Uterus (tissue), 4 donors: ENCODE results near the gene KCNA2. TPM values are rescaled to one million over a fixed set of nuclear protein-coding genes. Genes with fewer than 3 reads are reported as not detected.

Experiments used
- DNase-seq, 2 donors: peaks; one replicate each; pipeline ENCODE4 v3.0.0-alpha.2; 2019 to 2020
- H3K27ac ChIP-seq, 2 donors: fragments of 200-600 bp; sonication (generic); 1 replicate in 1 of 2; 2 replicates in 1 of 2; pipeline ENCODE4 v1.5.1; 2016 to 2018
- H3K27me3 ChIP-seq, 2 donors: fragments of 200-600 bp; sonication (generic); one replicate each; pipeline ENCODE4 v1.5.1; 2018 to 2019; ENCODE audit warnings: control low read depth in 1 of 2
- H3K36me3 ChIP-seq, 2 donors: fragments of 200-600 bp; sonication (generic); one replicate each; pipeline ENCODE4 v1.5.1; 2019; ENCODE audit warnings: control low read depth in 1 of 2
- H3K4me1 ChIP-seq, 2 donors: fragments of 200-600 bp; sonication (generic); one replicate each; pipeline ENCODE4 v1.5.1; 2018 to 2019; ENCODE audit warnings: control low read depth in 1 of 2
- H3K4me3 ChIP-seq, 2 donors: fragments of 200-600 bp; sonication (generic); 1 replicate in 1 of 2; 2 replicates in 1 of 2; pipeline ENCODE4 v1.5.1; 2018 to 2019; ENCODE audit warnings: mild to moderate bottlenecking in 1 of 2
- H3K9me3 ChIP-seq, 2 donors: fragments of 200-600 bp; sonication (generic); one replicate each; pipeline ENCODE4 v1.5.1; 2019; ENCODE audit warnings: control low read depth in 1 of 2
- POLR2A ChIP-seq, 2 donors: fragments of 450-650 bp; IDR thresholded peaks; one replicate each; pipeline ENCODE4 v1.6.1; 2016; ENCODE audit warnings: antibody characterized with exemption in 2 of 2, mild to moderate bottlenecking in 1 of 2, moderate library complexity in 1 of 2
- intact Hi-C: fragments of 100-400 bp; cut with DNase I; formaldehyde crosslinking; loops from one replicate; pipeline ENCODE4 v1.15.1; 2023; ENCODE audit warnings: low total_unique reads
- total RNA-seq, 4 donors: library from RNA; depleted of rRNA in 3 of 4; stranded (reverse); fragments of >200 nt in 3 of 4; gene quantifications; one replicate each; pipeline versions ENCODE4 v1.1.0 to v1.2.4, GENCODE V29; 2014 to 2023
- TF ChIP-seq, protein P1 (sequence below), 4 experiments: fragments of 200-600 bp in 2 of 4; fragments of 450-650 bp in 2 of 4; sonication (generic) in 2 of 4; IDR thresholded peaks; one replicate each; pipeline ENCODE4 v1.5.1; 2016 to 2019; ENCODE audit warnings: antibody characterized with exemption in 4 of 4, mild to moderate bottlenecking in 2 of 4, moderate library complexity in 1 of 4
- donor health status: DM: yes; HTN: yes; CAD: no.

KCNA2 gene
- total RNA-seq, 4 donors from 2014 or later, result 0.21 to 0.62 TPM; not detected in 2

DNA sequence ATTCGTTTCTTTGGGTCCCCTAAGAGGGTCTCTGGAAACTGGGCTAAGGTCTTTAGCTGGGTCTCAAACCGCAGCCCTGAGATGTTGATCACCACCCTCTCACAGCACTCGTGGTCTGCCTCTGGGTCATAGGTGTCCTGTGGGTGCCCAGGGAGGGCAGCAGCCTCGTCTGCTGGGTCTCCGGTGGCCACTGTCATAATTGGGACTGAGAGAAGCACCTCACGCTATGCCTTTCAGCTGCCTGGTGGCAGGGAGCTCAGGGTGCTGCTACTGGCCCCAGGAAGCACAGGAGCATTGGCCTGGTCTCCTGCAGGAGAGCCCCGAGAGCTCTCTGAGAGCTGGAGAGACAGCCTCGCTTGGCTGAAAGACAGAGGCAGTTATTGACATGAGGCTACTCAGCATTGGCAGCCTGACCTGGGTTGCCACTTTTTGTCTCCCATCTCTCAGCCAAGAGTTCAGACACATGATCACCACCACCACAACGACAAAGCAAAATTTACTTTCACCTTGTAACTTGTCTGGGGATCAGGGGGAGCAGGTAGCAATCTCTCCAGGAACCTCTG lies 1.5 kb downstream of the KCNA2 start:
- H3K4me3 ChIP-seq, result no peak overlapping the region
- peaks cover 7 to 16% of the 10 kb centered on the region in 2 donors for H3K27me3 ChIP-seq
- no peak overlapping the region for H3K27ac ChIP-seq
- DNase-seq, result no peak
- H3K4me1 ChIP-seq, result peaks cover 0 to 13% of the 10 kb centered on the region in 2 donors
- no peak for TF ChIP-seq POLR2A (IDR thresholded peaks at IDR 0.05)
- TF ChIP-seq, protein P1, sequence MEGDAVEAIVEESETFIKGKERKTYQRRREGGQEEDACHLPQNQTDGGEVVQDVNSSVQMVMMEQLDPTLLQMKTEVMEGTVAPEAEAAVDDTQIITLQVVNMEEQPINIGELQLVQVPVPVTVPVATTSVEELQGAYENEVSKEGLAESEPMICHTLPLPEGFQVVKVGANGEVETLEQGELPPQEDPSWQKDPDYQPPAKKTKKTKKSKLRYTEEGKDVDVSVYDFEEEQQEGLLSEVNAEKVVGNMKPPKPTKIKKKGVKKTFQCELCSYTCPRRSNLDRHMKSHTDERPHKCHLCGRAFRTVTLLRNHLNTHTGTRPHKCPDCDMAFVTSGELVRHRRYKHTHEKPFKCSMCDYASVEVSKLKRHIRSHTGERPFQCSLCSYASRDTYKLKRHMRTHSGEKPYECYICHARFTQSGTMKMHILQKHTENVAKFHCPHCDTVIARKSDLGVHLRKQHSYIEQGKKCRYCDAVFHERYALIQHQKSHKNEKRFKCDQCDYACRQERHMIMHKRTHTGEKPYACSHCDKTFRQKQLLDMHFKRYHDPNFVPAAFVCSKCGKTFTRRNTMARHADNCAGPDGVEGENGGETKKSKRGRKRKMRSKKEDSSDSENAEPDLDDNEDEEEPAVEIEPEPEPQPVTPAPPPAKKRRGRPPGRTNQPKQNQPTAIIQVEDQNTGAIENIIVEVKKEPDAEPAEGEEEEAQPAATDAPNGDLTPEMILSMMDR (IDR thresholded peaks at IDR 0.05), result no peak
- intact Hi-C loops, result no loop called here
- H3K36me3 ChIP-seq, result no peaks in the 10 kb centered on the region
- no peaks in the 10 kb centered on the region for H3K9me3 ChIP-seq

DNA sequence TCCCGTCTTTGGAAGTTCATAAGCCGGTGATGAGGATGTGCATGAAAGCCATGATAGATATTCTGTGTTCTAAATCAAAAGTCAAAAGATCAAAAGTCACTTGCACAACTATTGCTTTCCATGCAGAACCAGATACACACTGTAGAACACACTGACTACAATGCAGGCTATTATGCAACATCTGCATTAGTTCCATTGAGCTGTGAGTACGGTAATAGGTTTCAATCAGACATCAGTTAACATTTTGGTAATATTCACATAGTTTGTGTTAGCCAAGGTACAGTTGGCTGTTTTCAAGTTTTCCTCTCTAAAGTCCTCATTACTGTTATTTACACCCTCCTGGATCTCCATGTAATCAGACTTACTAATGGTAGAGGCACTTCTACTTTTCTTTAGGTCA lies 3.1 kb downstream of the KCNA2 start:
- Histone ChIP-seq H3K36me3 (no peaks in the 10 kb centered on the region), H3K27me3 (peaks cover 0 to 16% of the 10 kb centered on the region in 2 donors), H3K9me3 (no peaks in the 10 kb centered on the region), H3K27ac (no peak overlapping the region), H3K4me1 (peaks cover 0 to 13% of the 10 kb centered on the region in 2 donors), H3K4me3 (no peak overlapping the region)
- intact Hi-C loops, result no loop called here
- TF ChIP-seq, protein P1 (IDR thresholded peaks at IDR 0.05), result no peak
- TF ChIP-seq POLR2A (IDR thresholded peaks at IDR 0.05), result no peak
- DNase-seq, result no peak

DNA sequence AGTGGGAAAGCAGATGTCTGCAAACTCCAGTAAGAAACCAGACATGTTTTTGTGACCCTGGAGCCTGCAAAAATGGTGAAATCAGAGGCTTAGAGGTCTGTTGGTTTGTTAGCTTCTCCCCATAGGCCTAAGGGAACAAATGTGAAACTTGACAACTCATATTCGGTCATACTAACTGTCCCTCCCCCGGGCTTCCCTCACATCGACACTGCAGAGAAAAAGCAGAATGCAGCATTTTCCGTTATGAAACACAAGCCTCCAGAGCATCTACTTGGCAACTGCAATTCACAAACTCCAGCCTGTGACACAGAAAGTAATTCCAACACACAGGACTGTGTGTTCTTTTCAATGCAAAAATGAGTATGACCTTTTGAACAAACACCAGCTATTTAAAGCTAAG lies 3.7 kb downstream of the KCNA2 start:
- Histone ChIP-seq H3K4me3 (no peak overlapping the region), H3K9me3 (no peaks in the 10 kb centered on the region), H3K4me1 (peaks cover 0 to 11% of the 10 kb centered on the region in 2 donors), H3K27ac (no peak overlapping the region), H3K36me3 (no peaks in the 10 kb centered on the region), H3K27me3 (peaks cover 0 to 16% of the 10 kb centered on the region in 2 donors)
- intact Hi-C loops, result no loop called here
- DNase-seq, result no peak
- TF ChIP-seq POLR2A (IDR thresholded peaks at IDR 0.05), result no peak
- TF ChIP-seq, protein P1 (IDR thresholded peaks at IDR 0.05), result no peak

DNA sequence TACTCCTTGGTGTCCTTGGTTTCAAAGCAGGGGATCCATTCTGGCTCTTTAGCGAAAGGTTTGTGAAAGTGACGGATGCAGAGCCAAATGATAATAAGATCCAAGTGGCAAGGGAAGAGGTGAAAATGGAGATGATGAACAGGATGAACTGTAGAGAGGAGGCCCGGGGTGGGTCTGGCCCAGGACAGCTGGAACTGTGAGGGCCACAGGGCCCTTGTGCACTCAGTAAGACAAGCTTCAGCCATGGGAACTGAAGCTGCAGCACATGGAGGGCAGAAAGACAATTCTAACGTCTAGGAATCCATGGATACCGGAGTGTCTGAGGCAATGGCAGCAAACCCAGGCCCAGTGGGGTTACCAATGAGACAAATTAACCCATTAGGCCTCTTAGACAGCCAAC lies 4.8 kb downstream of the KCNA2 start:
- H3K9me3 ChIP-seq, result no peaks in the 10 kb centered on the region
- H3K27me3 ChIP-seq, result peaks cover 0 to 10% of the 10 kb centered on the region in 2 donors
- H3K4me1 ChIP-seq, result peaks cover 0 to 10% of the 10 kb centered on the region in 2 donors
- intact Hi-C loops, result no loop called here
- no peak for TF ChIP-seq POLR2A (IDR thresholded peaks at IDR 0.05)
- TF ChIP-seq, protein P1 (IDR thresholded peaks at IDR 0.05), result no peak
- H3K4me3 ChIP-seq, result no peak overlapping the region
- no peak overlapping the region for H3K27ac ChIP-seq
- DNase-seq, result no peak
- H3K36me3 ChIP-seq, result no peaks in the 10 kb centered on the region

DNA sequence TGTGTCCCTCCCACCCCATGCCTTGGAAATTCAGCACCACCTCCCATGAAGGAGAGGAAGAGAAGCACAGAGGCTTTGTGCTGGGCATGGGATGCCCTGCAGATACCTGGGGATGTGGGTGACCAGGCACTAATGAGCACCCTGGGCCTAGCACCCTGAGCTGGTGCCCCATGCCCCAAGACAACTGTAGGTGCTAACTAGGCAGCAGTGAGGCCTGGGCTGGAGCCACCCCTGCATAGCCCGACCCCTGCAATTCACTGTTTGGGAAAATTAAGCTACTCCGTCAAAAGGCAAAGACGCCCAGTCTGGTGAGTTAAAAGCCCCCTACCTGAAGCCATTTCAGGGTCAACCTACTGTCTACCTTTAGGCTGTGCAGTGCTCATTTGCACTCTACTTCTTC lies 5.4 kb downstream of the KCNA2 start:
- H3K4me3 ChIP-seq, result no peak overlapping the region
- peaks cover 0 to 6% of the 10 kb centered on the region in 2 donors for H3K4me1 ChIP-seq
- intact Hi-C loops, result no loop called here
- no peaks in the 10 kb centered on the region for H3K36me3 ChIP-seq
- no peaks in the 10 kb centered on the region for H3K9me3 ChIP-seq
- TF ChIP-seq, protein P1 (IDR thresholded peaks at IDR 0.05), result no peak
- no peak for TF ChIP-seq POLR2A (IDR thresholded peaks at IDR 0.05)
- DNase-seq, result no peak
- H3K27me3 ChIP-seq, result peaks cover 0 to 4% of the 10 kb centered on the region in 2 donors
- no peak overlapping the region for H3K27ac ChIP-seq
